Hepatocyte (in vitro differentiated cells): Measurements from ENCODE around the gene PLEKHG4. TPM values are rescaled to one million over a fixed set of nuclear protein-coding genes. Genes with fewer than 3 reads are reported as not detected.
A peak's percentile ranks its signal among the peaks of the same experiment; 100 is the strongest.

ENCODE experiments used
- DNase-seq: peaks from one replicate; pipeline ENCODE4 v3.0.0-alpha.2; 2016; ENCODE audit warnings: low spot score
- H2AFZ ChIP-seq: fragments of 200-600 bp; sonication (generic); 2 replicates; pipeline ENCODE4 v1.6.0; 2016; ENCODE audit warnings: antibody characterized with exemption, mild to moderate bottlenecking
- H3K27ac ChIP-seq: fragments of 200-600 bp; sonication (generic); 2 replicates; pipeline ENCODE4 v1.5.1; 2016; ENCODE audit warnings: mild to moderate bottlenecking
- H3K27me3 ChIP-seq: fragments of 200-600 bp; sonication (generic); 2 replicates; pipeline ENCODE4 v1.6.1; 2016
- H3K36me3 ChIP-seq: fragments of 200-600 bp; sonication (generic); replicated peaks from 2 replicates; pipeline ENCODE4 v1.5.1; 2016; ENCODE audit warnings: low read depth; ENCODE audit not compliant: insufficient read depth
- H3K4me1 ChIP-seq: fragments of 200-600 bp; sonication (generic); 2 replicates; pipeline ENCODE4 v1.5.1; 2016; ENCODE audit warnings: mild to moderate bottlenecking, moderate library complexity; ENCODE audit not compliant: insufficient read depth
- H3K4me2 ChIP-seq: fragments of 200-600 bp; sonication (generic); 2 replicates; pipeline ENCODE4 v1.6.0; 2016
- H3K4me3 ChIP-seq: fragments of 200-600 bp; sonication (generic); 2 replicates; pipeline ENCODE4 v1.5.1; 2016; ENCODE audit warnings: mild to moderate bottlenecking
- H3K79me2 ChIP-seq: fragments of 200-600 bp; sonication (generic); 2 replicates; pipeline ENCODE4 v1.6.0; 2017; ENCODE audit warnings: mild to moderate bottlenecking
- H3K9me2 ChIP-seq: fragments of 200-600 bp; sonication (generic); replicated peaks from 2 replicates; pipeline ENCODE4 v1.6.0; 2017; ENCODE audit warnings: mild to moderate bottlenecking; ENCODE audit not compliant: insufficient read depth
- H3K9me3 ChIP-seq: fragments of 200-600 bp; sonication (generic); 2 replicates; pipeline ENCODE4 v1.5.1; 2016; ENCODE audit warnings: low read depth, mild to moderate bottlenecking
- H4K20me1 ChIP-seq: fragments of 200-600 bp; sonication (generic); 2 replicates; pipeline ENCODE4 v1.6.0; 2016; ENCODE audit warnings: mild to moderate bottlenecking; ENCODE audit not compliant: insufficient read depth, poor library complexity, severe bottlenecking
- CTCF ChIP-seq: fragments of 200-600 bp; sonication (generic); IDR thresholded peaks from 2 replicates; pipeline ENCODE4 v1.5.1; 2016; ENCODE audit warnings: antibody characterized with exemption, mild to moderate bottlenecking; ENCODE audit not compliant: poor library complexity
- EZH2 ChIP-seq: fragments of 200-600 bp; sonication (generic); IDR thresholded peaks from 2 replicates; pipeline ENCODE4 v1.6.1; 2016; ENCODE audit warnings: antibody characterized with exemption, mild to moderate bottlenecking, borderline replicate concordance
- EZH2phosphoT487 ChIP-seq: fragments of 200-600 bp; sonication (generic); IDR thresholded peaks from one replicate; pipeline ENCODE4 v1.6.1; 2018; ENCODE audit warnings: antibody characterized with exemption, mild to moderate bottlenecking, low read depth, moderate library complexity; ENCODE audit not compliant: unreplicated experiment, severe bottlenecking
- WGBS: methylation state at CpG from one replicate; pipeline ENCODE4 v1.1.6; 2016; ENCODE audit warnings: low lambda C conversion rate; ENCODE audit errors: missing lambda C conversion rate; 5-methylcytosine and 5-hydroxymethylcytosine counted together
- polyA plus RNA-seq: library from polyadenylated mRNA; unstranded; fragments of >200 nt; fragmentation: Nextera tagmentation; extraction: Ambion mirVana; gene quantifications from 2 replicates; pipeline ENCODE4 v1.2.1, GENCODE V29; 2016
- total RNA-seq: library from RNA; depleted of rRNA; stranded (reverse); fragments of >200 nt; gene quantifications from 2 replicates; pipeline ENCODE4 v1.2.3, GENCODE V29; 2014

The PLEKHG4 gene
- total and polyA plus RNA-seq, 2 experiments from 2014 or later = 3.0 to 3.6 TPM

DNA sequence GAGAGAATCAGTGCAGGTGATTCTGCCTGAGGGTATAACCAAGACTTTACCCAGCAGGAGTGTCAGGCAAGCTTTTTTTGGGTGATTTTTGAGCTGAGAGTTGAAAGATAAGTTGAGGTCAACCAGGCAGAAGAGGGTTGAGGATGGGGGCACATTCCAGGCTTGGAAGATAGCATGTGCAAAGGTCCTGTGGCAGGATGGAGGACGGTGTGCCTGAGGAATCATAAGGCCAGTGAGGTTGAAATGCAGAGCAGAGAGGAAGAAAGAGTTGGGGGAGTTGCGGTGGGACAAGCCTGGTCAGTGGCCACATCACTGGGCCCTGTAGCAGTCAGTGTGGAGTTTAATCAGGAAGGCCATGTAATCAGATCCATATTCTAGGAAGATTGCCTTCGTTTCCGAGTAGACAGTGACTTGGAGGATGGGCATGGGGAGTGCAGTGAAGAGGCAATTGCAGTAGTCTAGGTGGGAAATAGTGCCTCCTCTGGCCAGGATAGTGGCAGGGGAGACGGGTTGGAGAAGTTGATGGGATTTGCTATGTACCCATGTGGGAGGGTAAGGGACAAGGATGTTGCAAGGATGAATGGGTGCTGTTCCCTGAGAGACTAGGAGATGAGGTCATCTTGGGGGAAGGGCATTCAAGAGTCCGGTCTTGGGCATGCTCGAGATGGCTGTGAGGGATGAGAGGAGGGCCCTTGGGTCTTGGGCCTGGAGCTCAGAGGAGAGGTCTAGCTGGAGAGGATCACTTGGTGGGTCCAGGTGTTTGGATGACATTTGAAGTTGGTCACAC lies 3.9 kb downstream of the PLEKHG4 start:
- no peak overlapping the region for H3K4me2 ChIP-seq
- H3K27ac ChIP-seq = no peak overlapping the region
- no peak overlapping the region for H2AFZ ChIP-seq
- H3K36me3 ChIP-seq = no peaks in the 10 kb centered on the region
- H3K9me3 ChIP-seq = no peaks in the 10 kb centered on the region
- peaks cover 10% of the 10 kb centered on the region for H3K4me1 ChIP-seq
- DNase-seq = no peak
- H3K4me3 ChIP-seq = no peak overlapping the region
- no peaks in the 10 kb centered on the region for H3K27me3 ChIP-seq
- H4K20me1 ChIP-seq = no peaks in the 10 kb centered on the region
- no peaks in the 10 kb centered on the region for H3K9me2 ChIP-seq
- no peaks in the 10 kb centered on the region for H3K79me2 ChIP-seq
- TF ChIP-seq CTCF (no peak), EZH2 (no peak), EZH2phosphoT487 (no peak)
- WGBS = 86% methylated on average over 7 of the region's 7 CpGs

DNA sequence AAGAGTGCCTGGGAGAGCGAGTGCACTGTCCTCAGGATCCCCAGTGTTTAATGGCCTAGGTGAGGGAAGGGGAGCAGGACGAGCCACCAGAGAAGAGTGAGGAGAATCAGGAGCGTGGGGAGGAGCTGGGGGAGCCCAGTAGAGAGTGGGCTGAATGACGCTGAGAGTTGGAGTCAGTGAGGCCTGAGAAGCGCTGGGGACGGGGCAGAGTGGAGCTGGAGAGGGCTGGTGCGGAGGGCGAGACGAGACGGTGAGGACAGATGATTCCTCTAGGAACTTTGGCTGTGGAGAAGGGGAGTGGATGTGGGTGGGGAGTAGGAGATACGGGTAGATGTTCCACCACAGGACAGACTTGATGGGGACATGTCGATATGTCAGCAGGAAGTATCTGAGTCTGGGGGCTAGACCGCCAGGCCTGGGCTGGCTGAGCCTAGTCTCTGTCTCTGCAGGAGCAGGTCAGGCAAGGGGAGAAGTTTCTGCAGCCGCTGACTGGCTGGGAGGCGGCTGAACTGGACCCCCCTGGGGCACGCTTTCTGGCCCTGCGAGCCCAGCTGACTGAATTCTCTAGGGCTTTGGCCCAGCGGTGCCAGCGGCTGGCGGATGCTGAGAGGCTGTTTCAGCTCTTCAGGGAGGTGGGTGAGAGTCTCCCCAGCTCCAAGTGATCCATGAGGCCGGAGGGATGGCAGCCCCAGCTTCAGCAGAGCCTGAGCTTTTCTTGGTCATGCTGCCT lies 4.7 kb downstream of the PLEKHG4 start:
- Histone ChIP-seq H3K4me1 (peaks cover 3% of the 10 kb centered on the region), H3K4me2 (no peak overlapping the region), H3K9me2 (no peaks in the 10 kb centered on the region), H3K9me3 (no peaks in the 10 kb centered on the region), H3K27ac (no peak overlapping the region), H4K20me1 (no peaks in the 10 kb centered on the region), H3K79me2 (no peaks in the 10 kb centered on the region), H2AFZ (no peak overlapping the region), H3K4me3 (no peak overlapping the region), H3K36me3 (no peaks in the 10 kb centered on the region), H3K27me3 (no peaks in the 10 kb centered on the region)
- DNase-seq = no peak
- WGBS = 95% methylated on average over 19 of the region's 21 CpGs
- TF ChIP-seq CTCF (no peak), EZH2 (no peak)

- DNase-seq = peak; percentile 66
- no peaks in the 10 kb centered on the region for H4K20me1 ChIP-seq
- H3K27ac ChIP-seq = no peak overlapping the region
- WGBS = 76% methylated on average over 28 of the region's 34 CpGs
- no peak overlapping the region for H2AFZ ChIP-seq
- no peak overlapping the region for H3K4me2 ChIP-seq
- no peaks in the 10 kb centered on the region for H3K36me3 ChIP-seq
- no peaks in the 10 kb centered on the region for H3K4me1 ChIP-seq
- no peaks in the 10 kb centered on the region for H3K9me3 ChIP-seq
- no peaks in the 10 kb centered on the region for H3K27me3 ChIP-seq
- H3K79me2 ChIP-seq = no peaks in the 10 kb centered on the region
- H3K9me2 ChIP-seq = no peaks in the 10 kb centered on the region
- TF ChIP-seq EZH2 (no peak), CTCF (peak; percentile 46), EZH2phosphoT487 (no peak)
- H3K4me3 ChIP-seq = no peak overlapping the region
These were observed 5.6 kb downstream of the PLEKHG4 start for GRCh38 chr16:67284699-67285646.
